ENCODE data around the gene UGGT2.

Gene UGGT2

GRCh38 chr13:95921485-95921884 lies 131.7 kb downstream of the UGGT2 start:
- H3K4me3 ChIP-seq (ENCODE audit: low read length), result no peak overlapping the region
- no peak for TF ChIP-seq ZNF274 (IDR thresholded peaks at IDR 0.05; ENCODE audit: low read depth, low read length)

GRCh38 chr13:95920485-95920884 lies 132.7 kb downstream of the UGGT2 start:
- TF ChIP-seq ZNF274 (IDR thresholded peaks at IDR 0.05; ENCODE audit: low read depth, low read length), result no peak
- no peak overlapping the region for H3K4me3 ChIP-seq (ENCODE audit: low read length)

GRCh38 chr13:95918860-95919259 lies 134.3 kb downstream of the UGGT2 start:
- H3K4me3 ChIP-seq (ENCODE audit: low read length), result no peak overlapping the region
- no peak for TF ChIP-seq ZNF274 (IDR thresholded peaks at IDR 0.05; ENCODE audit: low read depth, low read length)

- TF ChIP-seq ZNF274 (IDR thresholded peaks at IDR 0.05; ENCODE audit: low read depth, low read length), result no peak
- no peak overlapping the region for H3K4me3 ChIP-seq (ENCODE audit: low read length)
Measured at GRCh38 chr13:95914991-95915501, 138.2 kb downstream of the UGGT2 start.

GRCh38 chr13:95906999-95907398 lies 146.2 kb downstream of the UGGT2 start:
- TF ChIP-seq ZNF274 (IDR thresholded peaks at IDR 0.05; ENCODE audit: low read depth, low read length), result no peak
- H3K4me3 ChIP-seq (ENCODE audit: low read length), result no peak overlapping the region

- no peak for TF ChIP-seq ZNF274 (IDR thresholded peaks at IDR 0.05; ENCODE audit: low read depth, low read length)
Measured at GRCh38 chr13:95903569-95903968, 149.6 kb downstream of the UGGT2 start.

GRCh38 chr13:95902741-95903140 lies 150.5 kb downstream of the UGGT2 start:
- no peak overlapping the region for H3K4me3 ChIP-seq (ENCODE audit: low read length)
- TF ChIP-seq ZNF274 (IDR thresholded peaks at IDR 0.05; ENCODE audit: low read depth, low read length), result no peak

More at GRCh38 chr13:95903569-95903968, 149.6 kb downstream of the UGGT2 start:
- no peak overlapping the region for H3K4me3 ChIP-seq (ENCODE audit: low read length)

- TF ChIP-seq ZNF274 (IDR thresholded peaks at IDR 0.05; ENCODE audit: low read depth, low read length), result no peak
- H3K4me3 ChIP-seq (ENCODE audit: low read length), result no peak overlapping the region
Measured at GRCh38 chr13:95898256-95898655, 154.9 kb downstream of the UGGT2 start.

- no peak for TF ChIP-seq ZNF274 (IDR thresholded peaks at IDR 0.05; ENCODE audit: low read depth, low read length)
- no peak overlapping the region for H3K4me3 ChIP-seq (ENCODE audit: low read length)
Measured at GRCh38 chr13:95896301-95896700, 156.9 kb downstream of the UGGT2 start.

GRCh38 chr13:95893861-95894260 lies 159.3 kb downstream of the UGGT2 start:
- TF ChIP-seq ZNF274 (IDR thresholded peaks at IDR 0.05; ENCODE audit: low read depth, low read length), result no peak
- H3K4me3 ChIP-seq (ENCODE audit: low read length), result no peak overlapping the region

GRCh38 chr13:95882121-95882520 lies 171.1 kb downstream of the UGGT2 start:
- TF ChIP-seq ZNF274 (IDR thresholded peaks at IDR 0.05; ENCODE audit: low read depth, low read length), result no peak
- H3K4me3 ChIP-seq (ENCODE audit: low read length), result no peak overlapping the region

- TF ChIP-seq ZNF274 (IDR thresholded peaks at IDR 0.05; ENCODE audit: low read depth, low read length), result no peak
- no peak overlapping the region for H3K4me3 ChIP-seq (ENCODE audit: low read length)
Measured at GRCh38 chr13:95880331-95880730, 172.9 kb downstream of the UGGT2 start.

GRCh38 chr13:95874286-95874685 lies 178.9 kb downstream of the UGGT2 start:
- TF ChIP-seq ZNF274 (IDR thresholded peaks at IDR 0.05; ENCODE audit: low read depth, low read length), result no peak
- no peak overlapping the region for H3K4me3 ChIP-seq (ENCODE audit: low read length)

- H3K4me3 ChIP-seq (ENCODE audit: low read length), result no peak overlapping the region
- TF ChIP-seq ZNF274 (IDR thresholded peaks at IDR 0.05; ENCODE audit: low read depth, low read length), result no peak
Measured at GRCh38 chr13:95870421-95870820, 182.8 kb downstream of the UGGT2 start.

GRCh38 chr13:95865080-95865615 lies 188.1 kb downstream of the UGGT2 start:
- TF ChIP-seq ZNF274 (IDR thresholded peaks at IDR 0.05; ENCODE audit: low read depth, low read length), result no peak
- no peak overlapping the region for H3K4me3 ChIP-seq (ENCODE audit: low read length)

- H3K4me3 ChIP-seq (ENCODE audit: low read length), result no peak overlapping the region
- TF ChIP-seq ZNF274 (IDR thresholded peaks at IDR 0.05; ENCODE audit: low read depth, low read length), result no peak
Measured at GRCh38 chr13:95862408-95862807, 190.8 kb downstream of the UGGT2 start.
